PFSK-1 (cell line): Measurements from ENCODE around the gene MSI2.

Source experiments
- FOXP2 ChIP-seq: optimal IDR thresholded peaks from 2 replicates; pipeline ENCODE3; 2011; ENCODE audit warnings: borderline replicate concordance, control low read depth, inconsistent platforms; ENCODE audit not compliant: insufficient read depth; ENCODE audit errors: extremely low read length, extremely low read depth
- POLR2AphosphoS5 ChIP-seq: IDR thresholded peaks from 2 replicates; pipeline ENCODE4 v1.6.1; 2012; ENCODE audit warnings: low read depth, mild to moderate bottlenecking, control low read depth, low read length, moderate library complexity
- SIN3A ChIP-seq: IDR thresholded peaks from 2 replicates; pipeline ENCODE4 v1.6.1; 2012; ENCODE audit warnings: mild to moderate bottlenecking, low read length, moderate library complexity, borderline replicate concordance; ENCODE audit not compliant: insufficient read depth
- TAF1 ChIP-seq: IDR thresholded peaks from 2 replicates; pipeline ENCODE4 v1.6.1; 2012; ENCODE audit warnings: low read length, control low read depth, borderline replicate concordance; ENCODE audit not compliant: insufficient read depth
- TF ChIP-seq, protein P1 (sequence below), 2 experiments: IDR thresholded peaks; 2 replicates each; pipeline versions ENCODE4 v1.6.1 to v1.8.0; 2011 to 2012; ENCODE audit warnings: low read depth in 2 of 2, low read length in 2 of 2, control low read depth in 1 of 2, inconsistent platforms in 1 of 2, mild to moderate bottlenecking in 1 of 2, moderate library complexity in 1 of 2; ENCODE audit not compliant: insufficient read depth in 1 of 2

MSI2 gene

DNA sequence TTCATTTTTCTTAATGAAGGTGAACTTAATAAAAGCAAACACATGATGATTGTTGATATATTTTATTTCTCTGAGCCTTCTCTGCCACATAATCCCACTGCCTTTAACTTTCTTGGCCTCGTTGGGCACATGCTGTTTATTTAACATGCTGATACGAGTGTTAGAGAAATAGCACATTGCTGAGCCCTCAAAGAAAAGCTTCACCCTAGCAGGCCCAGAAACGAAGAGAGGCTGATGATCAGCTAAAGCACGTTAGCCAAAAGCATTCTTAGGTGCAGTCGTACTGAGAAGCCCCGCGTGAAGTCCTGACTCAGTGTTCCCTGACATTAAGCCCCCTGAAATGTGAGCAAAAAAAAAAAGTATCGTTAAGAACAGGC lies 366.0 kb downstream of the MSI2 start:
- TF ChIP-seq FOXP2 (no peak), POLR2AphosphoS5 (no peak), SIN3A (no peak), TAF1 (no peak)
- TF ChIP-seq, protein P1, sequence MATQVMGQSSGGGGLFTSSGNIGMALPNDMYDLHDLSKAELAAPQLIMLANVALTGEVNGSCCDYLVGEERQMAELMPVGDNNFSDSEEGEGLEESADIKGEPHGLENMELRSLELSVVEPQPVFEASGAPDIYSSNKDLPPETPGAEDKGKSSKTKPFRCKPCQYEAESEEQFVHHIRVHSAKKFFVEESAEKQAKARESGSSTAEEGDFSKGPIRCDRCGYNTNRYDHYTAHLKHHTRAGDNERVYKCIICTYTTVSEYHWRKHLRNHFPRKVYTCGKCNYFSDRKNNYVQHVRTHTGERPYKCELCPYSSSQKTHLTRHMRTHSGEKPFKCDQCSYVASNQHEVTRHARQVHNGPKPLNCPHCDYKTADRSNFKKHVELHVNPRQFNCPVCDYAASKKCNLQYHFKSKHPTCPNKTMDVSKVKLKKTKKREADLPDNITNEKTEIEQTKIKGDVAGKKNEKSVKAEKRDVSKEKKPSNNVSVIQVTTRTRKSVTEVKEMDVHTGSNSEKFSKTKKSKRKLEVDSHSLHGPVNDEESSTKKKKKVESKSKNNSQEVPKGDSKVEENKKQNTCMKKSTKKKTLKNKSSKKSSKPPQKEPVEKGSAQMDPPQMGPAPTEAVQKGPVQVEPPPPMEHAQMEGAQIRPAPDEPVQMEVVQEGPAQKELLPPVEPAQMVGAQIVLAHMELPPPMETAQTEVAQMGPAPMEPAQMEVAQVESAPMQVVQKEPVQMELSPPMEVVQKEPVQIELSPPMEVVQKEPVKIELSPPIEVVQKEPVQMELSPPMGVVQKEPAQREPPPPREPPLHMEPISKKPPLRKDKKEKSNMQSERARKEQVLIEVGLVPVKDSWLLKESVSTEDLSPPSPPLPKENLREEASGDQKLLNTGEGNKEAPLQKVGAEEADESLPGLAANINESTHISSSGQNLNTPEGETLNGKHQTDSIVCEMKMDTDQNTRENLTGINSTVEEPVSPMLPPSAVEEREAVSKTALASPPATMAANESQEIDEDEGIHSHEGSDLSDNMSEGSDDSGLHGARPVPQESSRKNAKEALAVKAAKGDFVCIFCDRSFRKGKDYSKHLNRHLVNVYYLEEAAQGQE (IDR thresholded peaks at IDR 0.05; ENCODE audit: insufficient read depth in 1 of 2, low read depth in 2 of 2, low read length in 2 of 2) = no peak

DNA sequence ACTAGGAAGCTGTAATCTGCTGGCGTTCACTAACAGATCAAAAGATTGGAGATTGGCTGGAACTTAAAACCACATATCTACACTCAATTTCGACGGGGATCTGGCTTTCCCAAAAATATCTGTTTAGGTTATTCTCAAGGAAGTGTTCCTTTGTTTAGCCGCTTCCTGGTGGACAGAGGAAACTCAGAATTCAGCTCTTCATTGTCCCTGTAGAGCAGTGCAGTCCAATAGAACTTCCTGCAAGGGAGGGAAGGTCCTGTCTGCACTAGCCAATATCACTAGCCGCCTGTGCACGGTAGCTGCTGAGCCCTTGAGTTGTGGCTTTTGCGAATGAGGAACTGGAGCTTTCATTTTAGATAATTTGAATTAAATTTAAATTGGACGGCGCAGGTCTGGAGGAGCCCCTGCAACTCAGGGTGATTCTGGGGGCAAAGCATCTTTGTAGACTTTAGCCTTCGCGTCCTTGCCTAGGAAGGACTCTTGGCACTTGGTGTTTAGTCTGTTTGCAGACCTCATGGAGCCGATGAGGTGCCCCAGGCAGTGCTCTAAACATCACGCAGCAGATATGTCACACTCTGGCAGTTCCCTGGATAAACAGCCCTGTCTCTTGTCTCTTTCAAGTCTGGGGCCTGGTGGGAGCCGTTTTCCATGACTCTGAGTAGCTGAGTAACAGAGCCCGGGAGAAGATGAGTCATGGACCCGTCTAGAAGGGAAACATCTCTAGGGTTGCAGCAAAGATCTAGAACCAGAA lies 366.5 kb downstream of the MSI2 start:
- TF ChIP-seq SIN3A (no peak), POLR2AphosphoS5 (no peak; the same call in 1 of the 2 replicates), FOXP2 (peak; percentile 13)
- TF ChIP-seq, protein P1 (IDR thresholded peaks at IDR 0.05; ENCODE audit: insufficient read depth in 1 of 2, low read depth in 2 of 2, low read length in 2 of 2) = peak in 1 of 2 experiments; percentile 66; a peak in 1 of 4 replicates

DNA sequence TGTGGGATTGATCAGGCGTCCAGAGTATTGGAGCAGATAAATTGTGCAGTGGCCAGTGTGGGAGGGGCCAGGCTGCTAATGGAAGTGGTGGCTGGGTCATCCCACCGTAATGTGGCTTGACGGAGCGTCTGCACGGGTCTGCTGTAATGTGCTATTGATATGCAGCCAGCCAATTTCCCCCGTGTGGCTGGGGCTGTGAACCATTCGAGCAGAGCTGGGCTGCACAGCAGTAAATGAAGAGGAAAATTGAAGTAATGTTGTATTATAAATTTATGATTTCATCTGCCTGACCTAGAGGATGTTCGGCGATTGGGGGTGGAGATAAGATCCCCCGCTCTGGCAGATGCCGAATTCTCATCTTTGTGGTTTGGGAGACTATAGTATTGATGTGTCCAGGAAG lies 367.3 kb downstream of the MSI2 start:
- TF ChIP-seq TAF1 (no peak), POLR2AphosphoS5 (no peak), SIN3A (no peak), FOXP2 (no peak)
- TF ChIP-seq, protein P1 (IDR thresholded peaks at IDR 0.05; ENCODE audit: insufficient read depth in 1 of 2, low read depth in 2 of 2, low read length in 2 of 2) = no peak

DNA sequence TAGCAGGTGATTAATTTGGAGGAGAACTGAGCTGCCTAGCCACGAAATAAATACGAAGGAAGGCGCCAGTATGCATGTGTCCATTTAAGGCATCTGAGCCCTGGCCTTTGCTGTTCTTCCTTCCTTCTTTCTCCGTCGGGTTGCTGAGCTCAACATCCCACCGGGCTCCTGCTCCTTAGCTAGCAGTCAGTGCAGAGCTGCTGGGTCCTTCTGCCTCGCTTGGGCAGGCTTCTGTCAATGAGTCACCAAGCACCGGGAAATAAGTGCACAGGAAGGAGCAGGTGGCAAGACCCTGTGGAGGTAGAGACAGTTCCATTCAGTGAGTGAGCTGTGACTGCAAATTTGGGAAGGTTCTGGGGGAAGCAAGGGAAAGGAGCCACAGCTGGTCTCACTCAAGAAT lies 368.1 kb downstream of the MSI2 start:
- TF ChIP-seq POLR2AphosphoS5 (no peak), FOXP2 (no peak), SIN3A (no peak), TAF1 (no peak)
- TF ChIP-seq, protein P1 (IDR thresholded peaks at IDR 0.05; ENCODE audit: insufficient read depth in 1 of 2, low read depth in 2 of 2, low read length in 2 of 2) = no peak
